Spleen (tissue), 11 donors: ENCODE results near the gene SLC1A2. TPM values are rescaled to one million over a fixed set of nuclear protein-coding genes. Genes with fewer than 3 reads are reported as not detected.

ENCODE experiments used
- DNase-seq: peaks from one replicate; pipeline ENCODE4 v3.0.0-alpha.2; 2020
- H3K27ac ChIP-seq, 8 donors: fragments of 200-600 bp; sonication (generic) in 7 of 8; 1 replicate in 4 of 8; 2 replicates in 4 of 8; pipeline versions ENCODE4 v1.5.0 to v1.8.0; 2016 to 2021; ENCODE audit warnings: inconsistent platforms in 4 of 8, mild to moderate bottlenecking in 4 of 8, moderate library complexity in 1 of 8
- H3K27me3 ChIP-seq, 7 donors: fragments of 200-600 bp; sonication (generic) in 6 of 7; replicated peaks in 1 of 7; 1 replicate in 4 of 7; 2 replicates in 3 of 7; pipeline versions ENCODE4 v1.5.0 to v1.8.0; 2016 to 2021; ENCODE audit warnings: inconsistent platforms in 3 of 7, mild to moderate bottlenecking in 1 of 7
- H3K36me3 ChIP-seq, 6 donors: fragments of 200-600 bp; sonication (generic) in 5 of 6; 1 replicate in 4 of 6; 2 replicates in 2 of 6; pipeline versions ENCODE4 v1.5.0 to v1.8.0; 2016 to 2021; ENCODE audit warnings: inconsistent platforms in 2 of 6
- H3K4me1 ChIP-seq, 6 donors: fragments of 200-600 bp; sonication (generic) in 5 of 6; 1 replicate in 3 of 6; 2 replicates in 3 of 6; pipeline versions ENCODE4 v1.5.0 to v1.8.0; 2016 to 2021; ENCODE audit warnings: inconsistent platforms in 3 of 6
- H3K4me3 ChIP-seq, 8 donors: fragments of 200-600 bp; sonication (generic) in 7 of 8; 1 replicate in 4 of 8; 2 replicates in 4 of 8; pipeline versions ENCODE4 v1.5.0 to v1.8.0; 2016 to 2021; ENCODE audit warnings: inconsistent platforms in 4 of 8, mild to moderate bottlenecking in 4 of 8, moderate library complexity in 2 of 8
- H3K9me3 ChIP-seq, 8 donors: fragments of 200-600 bp; sonication (generic) in 7 of 8; 1 replicate in 4 of 8; 2 replicates in 4 of 8; pipeline versions ENCODE4 v1.5.0 to v1.8.0; 2016 to 2021; ENCODE audit warnings: inconsistent platforms in 4 of 8
- CTCF ChIP-seq, 11 experiments: fragments of 200-600 bp in 7 of 11; fragments of 450-650 bp in 4 of 11; sonication (generic) in 4 of 11; IDR thresholded peaks in 8 of 11; conservative IDR thresholded peaks in 3 of 11; 1 replicate in 7 of 11; 2 replicates in 4 of 11; pipeline versions ENCODE4 v1.4.0 to v1.8.0; 2016 to 2021; ENCODE audit warnings: antibody characterized with exemption in 11 of 11, inconsistent platforms in 4 of 11, mild to moderate bottlenecking in 1 of 11
- POLR2A ChIP-seq, 3 donors: fragments of 450-650 bp; IDR thresholded peaks; one replicate each; pipeline ENCODE4 v1.5.1; 2017; ENCODE audit warnings: antibody characterized with exemption in 3 of 3, mild to moderate bottlenecking in 1 of 3
- POLR2AphosphoS5 ChIP-seq, 3 donors: sonication (generic); formaldehyde crosslinking; IDR thresholded peaks; one replicate each; pipeline ENCODE4 v1.5.1; 2017; ENCODE audit warnings: antibody characterized with exemption in 3 of 3
- WGBS, 5 donors: extraction: QIAGEN DNeasy Blood & Tissue Kit in 3 of 5; methylation state at CpG; one replicate each; pipeline versions ENCODE4 v1.1.5 to v1.1.7; 2013 to 2018; 5-methylcytosine and 5-hydroxymethylcytosine counted together
- intact Hi-C: fragments of 100-400 bp; cut with DNase I; formaldehyde crosslinking; loops from one replicate; pipeline ENCODE4 v1.15.0; 2023; ENCODE audit warnings: low total_unique reads
- polyA plus RNA-seq, 3 donors: library from polyadenylated mRNA; stranded (reverse); fragments of 200-250 nt; gene quantifications; one replicate each; pipeline ENCODE4 v1.2.1, GENCODE V29; 2013
- total RNA-seq, 7 donors: library from RNA; depleted of rRNA in 3 of 7; stranded (reverse); fragments of >200 nt in 3 of 7; fragmentation: NEBNext Ultra II Directional in 4 of 7; extraction: Animal tissue kit (Norgen Biotek cat#: 25700) in 4 of 7; gene quantifications; one replicate each; pipeline versions ENCODE4 v1.1.0 to v1.2.1, GENCODE V29; 2016 to 2021
- donor health status: healthy with polysubstance abuse.
- donor health status: DM: no; HTN: no; CAD: no; lungs with moderate emphysema.
- donor health status: DM: no; HTN: no; CAD: no.
- donor health status: Bipolar disorder and iron deficiency.
- donor health status: healthy.
- donor health status: DM: no; HTN: no; CAD: no.
- donor health status: DM: yes; HTN: yes; CAD: no.

SLC1A2 gene
- total and polyA plus RNA-seq, 10 donors: 0.26 to 3.8 (median 0.93) TPM

- DNase-seq: no peak
- TF ChIP-seq POLR2AphosphoS5 (IDR thresholded peaks at IDR 0.05) (no peak), CTCF (IDR thresholded peaks at IDR 0.05 in 8 of 11, conservative IDR thresholded peaks at IDR 0.05 in 3 of 11) (no peak)
- no peak overlapping the region for H3K4me3 ChIP-seq
- H3K4me1 ChIP-seq: peaks cover 0 to 80% (median 36%) of the 10 kb centered on the region in 6 donors
- WGBS, 5 donors: 56 to 85% (median 73%) methylated on average over 9 of the region's 9 CpGs
- no peaks in the 10 kb centered on the region for H3K27me3 ChIP-seq
- H3K36me3 ChIP-seq: no peaks in the 10 kb centered on the region
- H3K9me3 ChIP-seq: no peaks in the 10 kb centered on the region
- H3K27ac ChIP-seq: peak overlapping the region in 3 of 8 donors; percentile 47 to 61 (median 51)
- intact Hi-C loops: no loop called here
These were observed 111.2 kb downstream of the SLC1A2 start for GRCh38 chr11:35308157-35308556.

DNA sequence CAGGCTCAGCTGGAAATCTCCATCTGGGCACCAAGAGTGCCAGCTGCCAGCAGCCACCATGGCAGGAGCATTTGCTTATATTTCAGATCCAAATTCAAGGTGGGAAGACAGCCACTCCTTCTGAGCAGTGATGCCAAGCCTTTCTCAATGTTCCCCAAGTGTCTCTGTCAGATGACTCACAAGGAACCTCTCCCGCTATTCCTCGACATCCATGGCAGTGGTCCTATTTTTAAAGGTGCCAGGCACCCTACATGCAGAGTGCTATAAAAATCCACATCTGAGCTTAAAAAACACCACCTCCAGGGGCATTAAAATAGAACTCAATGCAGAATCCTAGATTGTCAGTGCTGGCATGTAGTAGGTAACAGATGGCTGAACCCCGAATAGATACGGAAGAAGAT lies 112.1 kb downstream of the SLC1A2 start:
- TF ChIP-seq POLR2A (IDR thresholded peaks at IDR 0.05): no peak
- no peak for TF ChIP-seq CTCF (IDR thresholded peaks at IDR 0.05 in 8 of 11, conservative IDR thresholded peaks at IDR 0.05 in 3 of 11)
- no peak for TF ChIP-seq POLR2AphosphoS5 (IDR thresholded peaks at IDR 0.05)
- intact Hi-C loops: no loop called here
- H3K4me3 ChIP-seq: no peak overlapping the region
- no peaks in the 10 kb centered on the region for H3K27me3 ChIP-seq
- H3K27ac ChIP-seq: peak overlapping the region in 1 of 8 donors; percentile 51
- 94 to 98% (median 97%) methylated on average over 4 of the region's 4 CpGs for WGBS, 5 donors
- no peaks in the 10 kb centered on the region for H3K36me3 ChIP-seq
- no peaks in the 10 kb centered on the region for H3K9me3 ChIP-seq
- DNase-seq: no peak
- peaks cover 0 to 72% (median 27%) of the 10 kb centered on the region in 6 donors for H3K4me1 ChIP-seq

DNA sequence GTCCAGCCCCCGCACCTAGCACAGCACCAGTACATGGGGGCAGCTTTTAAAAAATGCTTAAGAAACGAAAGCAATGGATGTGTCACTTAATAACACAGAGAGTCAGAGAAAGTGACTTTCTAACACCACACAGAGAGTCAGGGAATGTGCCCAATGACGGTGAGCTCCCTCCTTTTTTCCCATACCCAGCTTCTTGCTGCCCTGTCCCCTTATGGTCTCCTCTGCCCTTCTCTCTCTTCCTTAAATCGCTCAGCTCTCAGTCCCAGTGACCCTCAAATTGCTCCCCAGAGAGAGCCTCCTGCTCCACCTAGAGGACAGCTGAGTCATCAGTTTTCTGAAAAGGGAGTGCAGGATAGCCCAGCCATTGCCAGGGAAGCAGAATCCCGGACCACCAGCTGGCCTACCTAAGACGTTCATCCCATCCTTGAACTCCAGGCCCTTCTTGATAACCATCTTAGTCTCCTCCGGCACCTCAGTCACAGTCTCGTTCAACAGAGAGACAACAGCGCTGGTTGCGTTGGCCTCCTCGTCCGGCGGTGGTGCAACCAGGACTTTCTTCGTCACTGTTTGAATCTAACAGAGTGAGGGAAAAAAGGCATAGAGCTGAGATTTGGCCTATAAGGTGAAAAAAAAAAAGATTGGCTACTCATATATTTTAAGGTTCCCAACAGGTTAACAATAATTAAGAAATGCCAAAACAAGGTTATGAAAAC lies 113.5 kb downstream of the SLC1A2 start:
- no peaks in the 10 kb centered on the region for H3K36me3 ChIP-seq
- no peaks in the 10 kb centered on the region for H3K9me3 ChIP-seq
- no peak for TF ChIP-seq POLR2A (IDR thresholded peaks at IDR 0.05)
- no peak for TF ChIP-seq POLR2AphosphoS5 (IDR thresholded peaks at IDR 0.05)
- TF ChIP-seq CTCF (IDR thresholded peaks at IDR 0.05 in 8 of 11, conservative IDR thresholded peaks at IDR 0.05 in 3 of 11): peak in 10 of 11 experiments; percentile 3 to 53 (median 40)
- peaks cover 0 to 59% (median 23%) of the 10 kb centered on the region in 6 donors for H3K4me1 ChIP-seq
- H3K4me3 ChIP-seq: peak overlapping the region in 1 of 8 donors; percentile 19
- DNase-seq: no peak
- no peaks in the 10 kb centered on the region for H3K27me3 ChIP-seq
- 61 to 66% (median 63%) methylated on average over 14 of the region's 14 CpGs for WGBS, 5 donors
- peak overlapping the region in 2 of 8 donors; percentile 28 to 67 for H3K27ac ChIP-seq
- intact Hi-C loops: no loop called here

- WGBS, 5 donors: 57 to 78% (median 67%) methylated on average over 5 of the region's 5 CpGs
- no peaks in the 10 kb centered on the region for H3K36me3 ChIP-seq
- DNase-seq: no peak
- no peaks in the 10 kb centered on the region for H3K9me3 ChIP-seq
- H3K4me1 ChIP-seq: peaks cover 0 to 50% (median 23%) of the 10 kb centered on the region in 6 donors
- H3K27ac ChIP-seq: peak overlapping the region in 4 of 8 donors; percentile 61 to 79 (median 65)
- TF ChIP-seq CTCF (IDR thresholded peaks at IDR 0.05 in 8 of 11, conservative IDR thresholded peaks at IDR 0.05 in 3 of 11): no peak
- no peak for TF ChIP-seq POLR2AphosphoS5 (IDR thresholded peaks at IDR 0.05)
- no peak for TF ChIP-seq POLR2A (IDR thresholded peaks at IDR 0.05)
- intact Hi-C loops: no loop called here
- H3K4me3 ChIP-seq: no peak overlapping the region
- no peaks in the 10 kb centered on the region for H3K27me3 ChIP-seq
These were observed 114.4 kb downstream of the SLC1A2 start for GRCh38 chr11:35304900-35305460.
